Smooth muscle cell (in vitro differentiated cells): ENCODE data around the gene MAN2B2. TPM values are rescaled to one million over a fixed set of nuclear protein-coding genes. Genes with fewer than 3 reads are reported as not detected.

Experiments
- DNase-seq: peaks from one replicate; lab custom pipeline; 2025; ENCODE audit not compliant: unreplicated experiment; lab: John Stamatoyannopoulos, UW
- H2AFZ ChIP-seq: fragments of 200-600 bp; sonication (generic); 2 replicates; pipeline ENCODE4 v1.6.0; 2016; ENCODE audit warnings: antibody characterized with exemption, low read depth, mild to moderate bottlenecking
- H3F3A ChIP-seq: fragments of 200-600 bp; sonication (generic); 2 replicates; pipeline ENCODE4 v1.6.0; 2017; ENCODE audit warnings: antibody characterized with exemption, low read depth
- H3K27ac ChIP-seq: fragments of 200-600 bp; sonication (generic); 2 replicates; pipeline ENCODE4 v1.5.1; 2016; ENCODE audit warnings: low read depth, mild to moderate bottlenecking
- H3K27me3 ChIP-seq: fragments of 200-600 bp; sonication (generic); 2 replicates; pipeline ENCODE4 v1.6.1; 2016; ENCODE audit warnings: low read depth, mild to moderate bottlenecking
- H3K36me3 ChIP-seq: fragments of 200-600 bp; sonication (generic); 2 replicates; pipeline ENCODE4 v1.5.1; 2016; ENCODE audit warnings: low read depth
- H3K4me1 ChIP-seq: fragments of 200-600 bp; sonication (generic); 2 replicates; pipeline ENCODE4 v1.5.1; 2016; ENCODE audit warnings: low read depth
- H3K4me2 ChIP-seq: fragments of 200-600 bp; sonication (generic); 2 replicates; pipeline ENCODE4 v1.6.0; 2016; ENCODE audit warnings: mild to moderate bottlenecking
- H3K4me3 ChIP-seq: fragments of 200-600 bp; sonication (generic); 2 replicates; pipeline ENCODE4 v1.5.1; 2016; ENCODE audit warnings: mild to moderate bottlenecking
- H3K79me2 ChIP-seq: fragments of 200-600 bp; sonication (generic); 2 replicates; pipeline ENCODE4 v1.6.0; 2016; ENCODE audit warnings: low read depth, mild to moderate bottlenecking
- H3K9ac ChIP-seq: fragments of 200-600 bp; sonication (generic); 2 replicates; pipeline ENCODE4 v1.6.0; 2016; ENCODE audit warnings: low read depth
- H3K9me3 ChIP-seq: fragments of 200-600 bp; sonication (generic); replicated peaks from 2 replicates; pipeline ENCODE4 v1.5.1; 2016; ENCODE audit warnings: low read depth
- H4K20me1 ChIP-seq: fragments of 200-600 bp; sonication (generic); 2 replicates; pipeline ENCODE4 v1.6.0; 2016; ENCODE audit warnings: low read depth
- CTCF ChIP-seq: fragments of 200-600 bp; sonication (generic); IDR thresholded peaks from 2 replicates; pipeline ENCODE4 v1.5.1; 2017; ENCODE audit warnings: borderline replicate concordance, mild to moderate bottlenecking, antibody characterized with exemption; ENCODE audit not compliant: insufficient read depth, poor library complexity, severe bottlenecking
- WGBS: methylation state at CpG from one replicate; pipeline ENCODE4 v1.1.7; 2016; ENCODE audit warnings: low lambda C conversion rate; 5-methylcytosine and 5-hydroxymethylcytosine counted together
- polyA plus RNA-seq: library from polyadenylated mRNA; unstranded; fragments of >200 nt; fragmentation: Nextera tagmentation; extraction: Ambion mirVana; gene quantifications from 2 replicates; pipeline ENCODE4 v1.2.1, GENCODE V29; 2016
- total RNA-seq: library from RNA; depleted of rRNA; stranded (reverse); fragments of >200 nt; gene quantifications from 2 replicates; pipeline ENCODE4 v1.2.3, GENCODE V29; 2014

The MAN2B2 gene
- total and polyA plus RNA-seq, 2 experiments from 2014 or later, result 14.5 to 18.3 TPM

GRCh38 chr4:6563935-6564645 is 10.9 kb upstream of the MAN2B2 start:
- TF ChIP-seq CTCF, result no peak
- H3F3A ChIP-seq, result no peaks in the 10 kb centered on the region
- no peaks in the 10 kb centered on the region for H3K9me3 ChIP-seq
- H4K20me1 ChIP-seq, result no peaks in the 10 kb centered on the region
- no peaks in the 10 kb centered on the region for H3K36me3 ChIP-seq
- WGBS, result 39% methylated on average over 25 of the region's 66 CpGs
- H3K4me2 ChIP-seq, result peak overlapping the region; percentile 59
- H3K4me3 ChIP-seq, result no peak overlapping the region
- no peaks in the 10 kb centered on the region for H3K79me2 ChIP-seq
- peaks cover 3% of the 10 kb centered on the region for H3K4me1 ChIP-seq
- no peak for DNase-seq
- no peak overlapping the region for H3K9ac ChIP-seq
- no peak overlapping the region for H2AFZ ChIP-seq
- no peak overlapping the region for H3K27ac ChIP-seq
- H3K27me3 ChIP-seq, result peaks cover 62% of the 10 kb centered on the region

- Histone ChIP-seq H3F3A (no peaks in the 10 kb centered on the region), H2AFZ (no peak overlapping the region), H3K9ac (no peak overlapping the region), H3K4me1 (peaks cover 3% of the 10 kb centered on the region), H3K36me3 (no peaks in the 10 kb centered on the region), H3K27me3 (peaks cover 49% of the 10 kb centered on the region), H3K79me2 (no peaks in the 10 kb centered on the region), H3K27ac (no peak overlapping the region), H4K20me1 (no peaks in the 10 kb centered on the region), H3K9me3 (no peaks in the 10 kb centered on the region), H3K4me3 (no peak overlapping the region), H3K4me2 (no peak overlapping the region)
- TF ChIP-seq CTCF, result no peak
- DNase-seq, result no peak
- 75% methylated on average over 14 of the region's 14 CpGs for WGBS
Measured at GRCh38 chr4:6565691-6566390, 9.1 kb upstream of the MAN2B2 start.

GRCh38 chr4:6566391-6567190 is 8.4 kb upstream of the MAN2B2 start:
- 91% methylated on average over 13 of the region's 13 CpGs for WGBS
- H3K9ac ChIP-seq, result no peak overlapping the region
- H3K4me2 ChIP-seq, result no peak overlapping the region
- H3K9me3 ChIP-seq, result no peaks in the 10 kb centered on the region
- peaks cover 3% of the 10 kb centered on the region for H3K4me1 ChIP-seq
- no peaks in the 10 kb centered on the region for H3F3A ChIP-seq
- H3K4me3 ChIP-seq, result no peak overlapping the region
- H3K36me3 ChIP-seq, result no peaks in the 10 kb centered on the region
- no peak for TF ChIP-seq CTCF
- no peak for DNase-seq
- no peaks in the 10 kb centered on the region for H4K20me1 ChIP-seq
- no peak overlapping the region for H2AFZ ChIP-seq
- H3K27me3 ChIP-seq, result peaks cover 44% of the 10 kb centered on the region
- no peak overlapping the region for H3K27ac ChIP-seq
- no peaks in the 10 kb centered on the region for H3K79me2 ChIP-seq
